Measurements from ENCODE around the gene RAB18.
"Not testable (repeated sequence)": the region's sequence is repeated elsewhere in the genome, so short reads cannot be mapped to it uniquely, and the experiment has no call there.

The RAB18 gene

DNA sequence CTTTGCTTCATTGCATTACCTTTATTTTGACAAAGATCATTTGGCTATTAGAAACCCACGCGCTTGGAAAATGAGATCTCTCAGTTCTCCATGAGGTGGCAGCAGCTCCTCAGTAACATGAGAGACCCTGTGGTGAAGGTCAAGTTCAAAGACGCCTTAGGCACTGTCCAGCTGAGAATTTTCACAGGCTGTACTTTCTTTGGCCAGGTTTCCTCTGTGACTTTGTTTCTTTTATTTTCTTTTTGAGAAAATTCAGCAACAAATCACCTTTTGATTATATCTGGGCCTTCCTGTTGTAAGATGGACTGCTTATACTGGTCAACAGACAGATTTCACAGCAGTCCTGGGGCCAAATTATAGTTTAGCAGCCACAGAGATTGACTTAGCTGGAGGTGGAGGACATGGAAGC lies 54.5 kb downstream of the RAB18 start:
- no peak for DNase-seq

DNA sequence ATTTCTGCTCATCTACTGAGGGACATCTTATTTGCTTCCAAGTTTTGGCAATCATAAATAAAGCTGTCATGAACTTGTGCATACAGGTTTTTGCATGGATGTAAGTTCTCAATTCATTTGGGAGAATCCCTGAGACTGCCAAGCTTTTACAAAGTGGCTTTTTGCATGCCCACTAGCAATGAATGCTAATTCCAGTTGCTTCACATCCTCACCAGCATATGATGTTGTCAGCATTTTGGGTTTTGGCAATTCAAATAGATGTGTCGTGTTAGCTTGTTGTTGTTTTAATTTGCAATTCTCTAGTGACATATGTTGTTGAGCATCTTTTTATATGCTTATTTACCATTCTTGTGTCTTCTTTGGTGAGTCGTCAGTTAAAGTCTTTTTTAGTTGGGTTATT lies 57.2 kb downstream of the RAB18 start:
- DNase-seq: no peak

DNA sequence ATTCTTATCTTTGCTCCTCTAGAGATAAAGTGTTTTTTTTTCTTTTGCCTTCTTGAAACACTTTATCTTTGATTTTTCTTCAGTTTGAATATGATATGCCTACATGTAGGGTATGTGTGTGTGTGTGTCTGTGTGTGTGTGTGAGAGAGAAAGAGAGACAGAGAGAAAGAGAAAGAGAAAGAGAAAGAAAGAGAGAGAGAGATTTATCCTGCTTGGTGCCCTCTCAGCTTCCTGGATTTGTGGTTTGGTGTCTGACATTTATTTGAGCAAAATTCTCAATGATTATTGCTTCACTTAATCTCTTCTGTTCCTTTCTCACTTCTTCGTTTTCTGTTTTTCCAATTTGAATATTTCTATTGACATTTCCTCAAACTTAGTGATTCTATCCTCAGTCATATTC lies 60.3 kb downstream of the RAB18 start:
- DNase-seq: no peak

DNA sequence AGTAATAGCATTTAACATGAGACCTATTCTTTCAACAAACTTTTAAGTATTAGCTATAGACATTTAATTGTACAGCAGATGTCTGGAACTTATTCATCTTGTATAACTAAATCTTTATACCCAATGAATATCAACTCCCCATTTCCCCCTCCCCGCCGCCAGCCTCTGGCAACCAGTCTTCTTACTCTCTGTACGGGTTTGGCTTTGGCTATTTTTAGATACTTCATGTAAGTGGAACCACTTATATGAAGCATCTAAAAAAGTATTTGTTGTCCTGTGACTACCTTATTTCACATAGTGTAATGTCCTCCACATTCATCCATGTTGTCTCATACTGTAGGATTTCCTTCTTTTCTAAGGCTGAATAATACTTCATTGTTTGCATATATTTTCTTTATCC lies 60.8 kb downstream of the RAB18 start:
- no peak for DNase-seq

DNA sequence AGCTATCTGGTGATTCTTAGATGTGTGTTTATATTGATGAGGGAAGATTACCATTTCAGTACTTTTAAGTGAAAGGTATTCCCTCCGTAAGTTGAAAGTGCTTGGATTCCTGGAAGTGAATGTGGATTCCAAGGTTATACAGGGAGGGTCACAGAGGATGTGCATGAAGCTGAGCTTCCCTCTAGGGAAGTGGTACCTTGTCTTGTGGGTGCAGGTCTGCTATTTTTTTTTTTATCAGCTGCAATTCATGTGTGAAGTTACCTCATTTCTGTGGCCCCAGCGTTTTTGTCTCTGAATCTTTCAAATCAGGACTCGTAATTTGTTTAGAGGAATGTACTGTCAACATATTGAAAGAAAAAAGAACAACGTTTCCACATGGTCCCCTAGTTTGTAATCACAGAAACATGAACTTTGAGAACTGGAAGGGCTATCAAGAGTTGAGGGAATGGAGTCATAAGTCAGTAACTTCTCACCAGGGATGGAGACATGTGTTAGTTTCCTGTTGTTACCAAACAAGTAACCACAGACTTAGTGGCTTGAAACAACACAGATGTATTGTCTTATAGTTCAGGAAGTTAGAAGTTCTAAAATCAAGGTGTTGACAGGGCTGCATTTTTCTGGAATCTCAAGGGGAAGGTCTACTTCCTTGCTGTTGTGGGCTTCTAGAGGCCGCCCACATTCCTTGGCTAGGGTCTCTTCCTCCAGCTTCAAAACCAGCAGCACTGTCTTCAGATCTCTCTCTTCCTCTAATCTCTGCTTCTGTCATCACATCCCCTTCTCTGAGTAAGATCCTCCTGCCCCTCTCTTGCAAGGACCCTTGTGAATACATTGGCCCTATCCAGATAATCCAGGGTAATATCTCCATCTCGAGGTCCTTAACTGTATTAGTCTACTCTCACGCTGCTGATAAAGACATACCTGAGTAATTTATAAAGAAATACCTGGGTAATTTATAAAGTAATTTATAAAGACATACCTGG lies 64.4 kb downstream of the RAB18 start:
- no peak for DNase-seq

DNA sequence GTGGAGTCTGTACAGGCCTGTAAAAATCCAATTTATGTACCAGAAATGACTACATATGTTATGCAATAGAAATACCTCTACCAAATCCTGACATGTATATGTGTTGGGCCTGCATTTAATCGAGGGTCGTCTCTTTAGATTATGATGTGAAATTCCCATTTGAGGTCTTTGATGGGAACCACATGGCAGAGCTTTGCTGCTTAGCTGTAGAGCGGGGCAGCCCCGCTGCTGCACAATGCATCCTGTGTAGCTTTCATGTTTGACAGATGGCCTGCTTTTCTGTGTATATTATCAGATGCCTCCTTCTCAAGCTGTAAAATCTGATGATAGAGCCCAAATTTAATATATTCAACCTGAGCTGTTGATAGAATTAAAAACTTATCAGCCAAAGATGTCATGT lies 65.8 kb downstream of the RAB18 start:
- DNase-seq: no peak

DNA sequence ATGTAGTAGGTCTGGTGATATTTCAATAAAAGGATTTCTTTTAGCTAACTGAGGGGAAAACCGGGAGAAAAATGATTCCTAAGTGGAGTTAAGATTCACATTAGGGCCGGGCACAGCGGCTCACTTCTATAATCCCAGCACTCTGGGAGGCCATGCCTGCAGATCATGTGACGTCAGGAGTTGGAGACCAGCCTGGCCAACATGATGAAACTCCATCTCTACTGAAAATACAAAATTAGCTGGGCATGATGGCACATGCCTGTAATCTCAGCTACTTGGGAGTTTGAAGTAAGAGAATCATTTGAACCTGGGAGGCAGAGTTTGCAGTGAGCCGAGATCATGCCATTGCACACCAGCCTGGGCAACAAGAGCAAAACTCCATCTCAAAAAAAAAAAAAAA lies 72.9 kb downstream of the RAB18 start:
- not testable (repeated sequence) for DNase-seq

DNA sequence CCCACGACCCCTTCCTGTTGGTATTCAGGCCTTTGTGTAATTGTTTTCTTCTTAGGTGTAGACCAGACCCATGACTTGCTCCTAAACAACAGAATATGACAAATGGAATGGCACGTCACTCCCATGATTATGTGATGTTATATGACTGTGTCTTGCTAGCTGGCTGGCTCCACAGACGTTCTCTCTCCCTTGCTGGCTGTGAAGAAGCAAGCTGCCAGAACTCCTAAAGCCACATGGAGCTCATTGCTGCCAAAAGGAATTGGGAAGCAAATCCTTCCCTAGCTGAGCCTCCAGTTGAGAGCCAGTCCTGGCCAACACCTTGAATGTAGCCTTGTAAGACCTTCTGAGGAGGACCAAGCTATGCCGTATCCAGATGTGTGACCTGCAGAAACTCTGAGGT lies 74.2 kb downstream of the RAB18 start:
- no peak for DNase-seq

DNA sequence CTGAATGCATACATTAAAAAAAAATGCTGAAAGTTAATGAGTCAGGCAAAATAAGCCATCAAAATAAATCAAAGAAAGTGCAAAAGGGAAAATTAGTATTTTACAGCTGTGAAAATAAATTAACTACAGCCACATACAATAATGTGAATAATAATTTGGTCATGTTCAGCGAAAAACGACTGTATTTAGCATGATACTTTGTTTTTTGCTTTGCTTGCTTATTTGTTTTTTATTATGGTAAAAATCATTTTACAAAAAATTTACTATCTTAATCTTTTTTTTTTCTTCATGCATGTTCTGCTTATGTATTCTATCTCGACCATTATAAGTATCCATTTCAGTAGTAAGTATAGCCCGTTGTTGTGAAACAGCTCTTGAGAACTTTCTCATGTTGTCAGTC lies 77.1 kb downstream of the RAB18 start:
- no peak for DNase-seq

DNA sequence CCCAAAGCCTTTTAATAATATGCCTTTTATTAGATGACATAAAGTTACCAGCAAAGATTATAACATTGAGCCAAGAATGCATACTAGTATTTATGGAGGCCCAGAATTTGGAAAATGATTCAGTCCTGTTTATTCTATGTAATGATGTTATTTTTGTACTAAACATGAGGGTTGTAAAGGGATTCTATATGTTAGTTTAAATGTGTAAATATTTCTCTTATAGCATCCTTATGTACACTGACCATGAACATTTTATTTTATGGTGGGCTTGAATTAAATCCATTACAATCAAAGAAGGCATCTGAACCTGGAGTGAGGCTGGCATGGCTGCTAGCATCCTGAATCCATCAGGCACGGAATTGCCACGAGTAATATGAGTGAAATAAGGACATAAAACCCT lies 80.2 kb downstream of the RAB18 start:
- no peak for DNase-seq

Data from NK-92 treated with Interleukin-12 subunit alpha and Interleukin-12 subunit beta, amount 100 ng/mL, for 24 hours (cell line).